K562 (cell line): ENCODE measurements around the gene STAMBPL1. TPM values are rescaled to one million over a fixed set of nuclear protein-coding genes. Genes with fewer than 3 reads are reported as not detected.

ENCODE experiments used
- ATAC-seq: fragments of 200-7000 bp; cut with Tn5 transposase; 3 replicates; pipeline ENCODE4 v1.9.1; 2020; ENCODE audit warnings: moderate library complexity
- BruUV-seq: library from RNA; stranded (reverse); fragments of 400-500 nt; replicated peaks from 2 replicates; lab custom pipeline; 2021; lab: Mats Ljungman, UMichigan
- CTCF ChIA-PET: fragments of 300-600 bp; formaldehyde crosslinking; extraction: SDS; loops from one replicate; lab custom pipeline; 2021; ENCODE audit warnings: low intra/inter-chr PET ratio; lab: Yijun Ruan, JAX
- POLR2A ChIA-PET: fragments of 300-600, 350-650 bp; sonication (Branson Sonifier 250); formaldehyde crosslinking; extraction: SDS; loops from one replicate; lab custom pipeline; 2021; ENCODE audit warnings: antibody characterized with exemption, inconsistent platforms; lab: Yijun Ruan, JAX
- DNase-seq, 4 experiments: peaks; one replicate each; pipeline versions ENCODE4 v3.0.0 to v3.0.0-alpha.2; 2011 to 2018; ENCODE audit warnings: low spot score in 3 of 4, mixed read lengths in 3 of 4; ENCODE audit errors: extremely low read depth in 1 of 4
- FAIRE-seq: peaks from 2 replicates; lab custom pipeline; 2011; peaks lifted over from hg19 to GRCh38; lab: Jason Lieb, UNC
- H2AFZ ChIP-seq: 2 replicates; pipeline ENCODE4 v1.6.0; 2011; ENCODE audit warnings: low read depth, low read length, control low read depth, inconsistent platforms
- H3K27ac ChIP-seq: fragments of 200-600 bp; 3 replicates; pipeline ENCODE4 v1.8.0; 2011; ENCODE audit warnings: low read depth, mild to moderate bottlenecking, control low read depth, inconsistent platforms, low read length, moderate library complexity, mixed read lengths; ENCODE audit errors: extremely low read depth
- H3K27me3 ChIP-seq, 2 experiments: fragments of 300-600 bp in 1 of 2; 2 replicates in 1 of 2; 3 replicates in 1 of 2; pipeline versions ENCODE4 v1.6.0 to v1.8.0; 2011; ENCODE audit warnings: inconsistent platforms in 2 of 2, low read length in 2 of 2, mild to moderate bottlenecking in 1 of 2, mixed read lengths in 1 of 2, moderate library complexity in 1 of 2; ENCODE audit not compliant: control insufficient read depth in 2 of 2, insufficient read depth in 2 of 2
- H3K36me3 ChIP-seq: fragments of 300-600 bp; 3 replicates; pipeline ENCODE4 v1.8.0; 2011; ENCODE audit warnings: mild to moderate bottlenecking, low read length, inconsistent platforms; ENCODE audit not compliant: control insufficient read depth, insufficient read depth
- H3K4me1 ChIP-seq, 2 experiments: fragments of 200-600 bp in 1 of 2; replicated peaks in 1 of 2; 2 replicates in 1 of 2; 3 replicates in 1 of 2; pipeline versions ENCODE4 v1.5.1 to v1.8.0; 2011; ENCODE audit warnings: inconsistent platforms in 2 of 2, low read length in 2 of 2, mild to moderate bottlenecking in 1 of 2, mixed read lengths in 1 of 2, moderate library complexity in 1 of 2; ENCODE audit not compliant: control insufficient read depth in 2 of 2, insufficient read depth in 2 of 2
- H3K4me2 ChIP-seq: 2 replicates; pipeline ENCODE4 v1.6.1; 2011; ENCODE audit warnings: low read length, control low read depth, inconsistent platforms, mixed read lengths; ENCODE audit not compliant: insufficient read depth
- H3K4me3 ChIP-seq: fragments of 200-600 bp; sonication (generic), shearing (Covaris generic); 2 replicates; pipeline ENCODE4 v1.5.1; 2016; ENCODE audit warnings: control low read depth, inconsistent platforms
- H3K79me2 ChIP-seq: fragments of 200-600 bp; 3 replicates; pipeline ENCODE4 v1.8.0; 2011; ENCODE audit warnings: low read length, inconsistent platforms; ENCODE audit not compliant: control insufficient read depth, insufficient read depth
- H3K9ac ChIP-seq, 2 experiments: 2 replicates each; pipeline versions ENCODE4 v1.6.0 to v1.6.1; 2011; ENCODE audit warnings: low read depth in 2 of 2, low read length in 2 of 2, control low read depth in 1 of 2, inconsistent platforms in 1 of 2, mild to moderate bottlenecking in 1 of 2, mixed read lengths in 1 of 2; ENCODE audit not compliant: insufficient read depth in 1 of 2
- H3K9me1 ChIP-seq: one replicate; pipeline ENCODE4 v1.6.0; 2011; ENCODE audit warnings: inconsistent platforms, mild to moderate bottlenecking, low read length, moderate library complexity; ENCODE audit not compliant: control insufficient read depth, insufficient read depth
- H3K9me3 ChIP-seq: replicated peaks from 2 replicates; pipeline ENCODE4 v1.5.1; 2011; ENCODE audit warnings: low read depth, low read length, inconsistent platforms; ENCODE audit not compliant: control insufficient read depth, insufficient read depth
- H4K20me1 ChIP-seq: replicated peaks from 2 replicates; pipeline ENCODE4 v1.6.1; 2011; ENCODE audit warnings: low read length, inconsistent platforms, mixed read lengths; ENCODE audit not compliant: control insufficient read depth, insufficient read depth
- CHD1 ChIP-seq: fragments of 200-600 bp; sonication (generic); IDR thresholded peaks from one replicate; pipeline ENCODE4 v1.6.1; 2012; ENCODE audit warnings: mild to moderate bottlenecking, moderate library complexity, low read length, inconsistent platforms
- GMEB1 ChIP-seq: fragments of 250-450 bp; sonication (Bioruptor Pico); IDR thresholded peaks from 2 replicates; pipeline ENCODE4 v1.4.0; 2020; ENCODE audit warnings: mild to moderate bottlenecking
- GTF3C2 ChIP-seq: IDR thresholded peaks from 3 replicates; pipeline ENCODE4 v1.6.1; 2011; ENCODE audit warnings: borderline replicate concordance, mild to moderate bottlenecking, moderate library complexity; ENCODE audit not compliant: insufficient read length; ENCODE audit errors: extremely low read depth
- HCFC1 ChIP-seq: IDR thresholded peaks from 2 replicates; pipeline ENCODE4 v1.6.1; 2012; ENCODE audit warnings: low read depth, low read length, improper control_type of control experiment
- HNRNPLL ChIP-seq: fragments of 200-400 bp; formaldehyde crosslinking; IDR thresholded peaks from 2 replicates; pipeline ENCODE4 v1.6.1; 2017; ENCODE audit warnings: low read length, low read depth, mild to moderate bottlenecking; ENCODE audit not compliant: poor library complexity, severe bottlenecking
- NFXL1 ChIP-seq: fragments of 450-650 bp; formaldehyde crosslinking; IDR thresholded peaks from 2 replicates; pipeline ENCODE4 v1.4.0; 2021; ENCODE audit warnings: mild to moderate bottlenecking
- PTBP1 ChIP-seq: fragments of 200-400 bp; formaldehyde crosslinking; IDR thresholded peaks from 2 replicates; pipeline ENCODE4 v1.6.1; 2017; ENCODE audit warnings: low read depth, low read length
- SP2 ChIP-seq: IDR thresholded peaks from 2 replicates; pipeline ENCODE4 v1.6.1; 2011; ENCODE audit warnings: mild to moderate bottlenecking, low read depth, low read length, moderate library complexity; ENCODE audit not compliant: poor library complexity, severe bottlenecking; ENCODE audit errors: extremely low read depth
- SREBF1 ChIP-seq: fragments of 150-350 bp; IDR thresholded peaks from 2 replicates; pipeline ENCODE4 v1.6.1; 2014; ENCODE audit warnings: antibody characterized with exemption, low read depth, low read length, borderline replicate concordance
- TARDBP ChIP-seq: fragments of 450-650 bp; IDR thresholded peaks from 2 replicates; pipeline ENCODE4 v1.6.1; 2016
- ZNF140 ChIP-seq: fragments of 250-450 bp; sonication (Bioruptor Pico); IDR thresholded peaks from 2 replicates; pipeline ENCODE4 v1.8.0; 2021; ENCODE audit warnings: moderate library complexity, mild to moderate bottlenecking, inconsistent platforms
- ZNF146 ChIP-seq: IDR thresholded peaks from one replicate; pipeline ENCODE4 v1.6.1; 2018; ENCODE audit warnings: missing compliant biosample characterization; ENCODE audit not compliant: unreplicated experiment
- ZNF445 ChIP-seq: fragments of 250-450 bp; sonication (Bioruptor Pico); IDR thresholded peaks from 2 replicates; pipeline ENCODE4 v1.4.0; 2020; ENCODE audit warnings: low read depth, mild to moderate bottlenecking, moderate library complexity
- WGBS: fragments of 100-300 bp; shearing (Covaris generic); methylation state at CpG from one replicate; pipeline ENCODE4 v1.1.6; 2016; ENCODE audit warnings: low coverage, mixed read lengths; ENCODE audit not compliant: insufficient coverage; ENCODE audit errors: missing lambda C conversion rate; 5-methylcytosine and 5-hydroxymethylcytosine counted together
- in situ Hi-C: fragments of 300-500 bp; cut with MboI; formaldehyde crosslinking; loops from 4 replicates; pipeline ENCODE4 v1.15.0; 2018; ENCODE audit warnings: inconsistent platforms, mixed read lengths
- intact Hi-C: fragments of 100-400 bp; cut with micrococcal nuclease; formaldehyde crosslinking; loops from 2 replicates; pipeline ENCODE4 v1.14.2; 2022
- polyA plus RNA-seq, 8 experiments: library from polyadenylated mRNA; depleted of rRNA in 4 of 8; stranded (reverse) in 5 of 8; unstranded in 3 of 8; fragments of >200 nt; fragmentation: Nextera tagmentation in 2 of 8; fragmentation: Illumina TruSeq in 1 of 8; extraction: Ambion mirVana in 2 of 8; extraction: Trizol in 1 of 8; gene quantifications; 2 replicates each; pipeline versions ENCODE4 v1.2.1 to v1.2.3, GENCODE V29; 2011 to 2014; ENCODE audit warnings: inconsistent platforms in 1 of 8, missing spikeins in 1 of 8
- total RNA-seq, 7 experiments: library from RNA; depleted of rRNA in 6 of 7; stranded (reverse); fragments of >200 nt in 6 of 7; fragmentation: Illumina TruSeq in 2 of 7; extraction: Trizol in 2 of 7; gene quantifications; 2 replicates each; pipeline versions ENCODE4 v1.2.1 to v1.2.3, GENCODE V29; 2011 to 2021; ENCODE audit warnings: low replicate concordance in 1 of 7
- TF ChIP-seq, protein P1 (sequence below): fragments of 200-800 bp; sonication (Bioruptor generic); IDR thresholded peaks from 2 replicates; pipeline ENCODE4 v1.6.1; 2017; ENCODE audit warnings: missing genetic modification characterization, missing compliant biosample characterization

Gene STAMBPL1
- total and polyA plus RNA-seq, 9 of the 15 experiments (the other 6 are each of a cell fraction or from before 2014, with no cell fraction given): 0.09 TPM; not detected in 8

- no peak for TF ChIP-seq SP2
- no peak for TF ChIP-seq TARDBP
- no peak for TF ChIP-seq NFXL1 (CRISPR knock-in tag)
- TF ChIP-seq ZNF146 (CRISPR knock-in tag): no peak
- no peak for TF ChIP-seq ZNF140 (CRISPR knock-in tag)
- TF ChIP-seq SREBF1: no peak
- TF ChIP-seq PTBP1: no peak
These were observed 81.2 kb downstream of the STAMBPL1 start (continued) for GRCh38 chr10:88961266-88961665.

DNA sequence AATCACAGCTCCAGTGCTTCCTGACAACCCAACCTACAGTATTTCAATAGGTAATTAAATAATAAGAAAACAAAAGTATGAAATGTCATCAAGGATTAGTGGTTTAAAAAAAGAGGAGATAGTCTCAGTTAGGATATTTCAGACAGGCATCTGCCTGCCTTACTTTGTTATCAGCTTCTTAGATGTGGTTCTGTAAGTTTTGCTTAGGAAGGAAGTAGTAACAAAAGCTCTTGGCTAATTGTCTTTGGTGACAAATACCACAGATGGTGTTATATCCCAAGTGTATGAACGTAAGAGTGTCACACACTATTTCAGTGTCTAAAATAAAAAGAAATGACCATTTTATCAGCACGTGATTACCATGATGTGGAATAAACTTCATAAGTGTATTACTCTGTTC lies 82.3 kb downstream of the STAMBPL1 start:
- no peak overlapping the region for H3K4me2 ChIP-seq
- no peaks in the 10 kb centered on the region for H3K9me1 ChIP-seq
- DNase-seq (no peak), FAIRE-seq (no peak), ATAC-seq (no peak)
- BruUV-seq: no TSS peak
- H3K4me1 ChIP-seq: no peaks in the 10 kb centered on the region
- ChIA-PET CTCF (no interaction called here), POLR2A (interaction anchor here (0.7 kb wide), 1 partner anchor 74 kb away, joined by 3 read pairs; no protein-coding TSS in a partner anchor)
- no peaks in the 10 kb centered on the region for H3K36me3 ChIP-seq
- no peak overlapping the region for H2AFZ ChIP-seq
- no peak overlapping the region for H3K27ac ChIP-seq
- in situ Hi-C loops: no loop called here
- intact Hi-C loops: no loop called here
- H3K4me3 ChIP-seq: no peak overlapping the region
- H3K9ac ChIP-seq: no peak overlapping the region
- H3K79me2 ChIP-seq: no peaks in the 10 kb centered on the region
- H3K27me3 ChIP-seq: no peaks in the 10 kb centered on the region
- no peaks in the 10 kb centered on the region for H3K9me3 ChIP-seq
- WGBS: 7% methylated on average over 2 of the region's 2 CpGs
- no peaks in the 10 kb centered on the region for H4K20me1 ChIP-seq
- TF ChIP-seq HNRNPLL (no peak), ZNF445 (CRISPR knock-in tag) (no peak), GTF3C2 (no peak), GMEB1 (no peak), CHD1 (no peak), HCFC1 (no peak)
- TF ChIP-seq, protein P1, sequence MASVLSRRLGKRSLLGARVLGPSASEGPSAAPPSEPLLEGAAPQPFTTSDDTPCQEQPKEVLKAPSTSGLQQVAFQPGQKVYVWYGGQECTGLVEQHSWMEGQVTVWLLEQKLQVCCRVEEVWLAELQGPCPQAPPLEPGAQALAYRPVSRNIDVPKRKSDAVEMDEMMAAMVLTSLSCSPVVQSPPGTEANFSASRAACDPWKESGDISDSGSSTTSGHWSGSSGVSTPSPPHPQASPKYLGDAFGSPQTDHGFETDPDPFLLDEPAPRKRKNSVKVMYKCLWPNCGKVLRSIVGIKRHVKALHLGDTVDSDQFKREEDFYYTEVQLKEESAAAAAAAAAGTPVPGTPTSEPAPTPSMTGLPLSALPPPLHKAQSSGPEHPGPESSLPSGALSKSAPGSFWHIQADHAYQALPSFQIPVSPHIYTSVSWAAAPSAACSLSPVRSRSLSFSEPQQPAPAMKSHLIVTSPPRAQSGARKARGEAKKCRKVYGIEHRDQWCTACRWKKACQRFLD (CRISPR knock-in tag): no peak
